Measurements from ENCODE around the gene ZDHHC15.
"Not testable (repeated sequence)": the region's sequence is repeated elsewhere in the genome, so short reads cannot be mapped to it uniquely, and the experiment has no call there.

Gene ZDHHC15

GRCh38 chrX:75522565-75523431, at the start of gene ZDHHC15:
Gene ZDHHC15, minus strand, starts transcription at chrX:75523037. Its CDS starts 13 bp downstream, at chrX:75523024.
- no peak for DNase-seq (ENCODE audit: low spot score)

- not testable (repeated sequence) for DNase-seq (ENCODE audit: low spot score)
Measured at GRCh38 chrX:75560544-75560943, 37.7 kb upstream of the ZDHHC15 start.

- DNase-seq (ENCODE audit: low spot score), result no peak
Measured at GRCh38 chrX:75547783-75548182, 24.9 kb upstream of the ZDHHC15 start.

- no peak for DNase-seq (ENCODE audit: low spot score)
Measured at GRCh38 chrX:75546724-75547511, 24.1 kb upstream of the ZDHHC15 start.

GRCh38 chrX:75544786-75545185, 21.9 kb upstream of the ZDHHC15 start:
- no peak for DNase-seq (ENCODE audit: low spot score)

GRCh38 chrX:75483933-75484332, 38.9 kb downstream of the ZDHHC15 start:
- DNase-seq (ENCODE audit: low spot score), result no peak

- not testable (repeated sequence) for DNase-seq (ENCODE audit: low spot score)
Measured at GRCh38 chrX:75461780-75462179, 61.1 kb downstream of the ZDHHC15 start.

- no peak for DNase-seq (ENCODE audit: low spot score)
Measured at GRCh38 chrX:75421688-75422230, 101.1 kb downstream of the ZDHHC15 start.

- DNase-seq (ENCODE audit: low spot score), result not testable (repeated sequence)
Measured at GRCh38 chrX:75407153-75407552, 115.7 kb downstream of the ZDHHC15 start.

GRCh38 chrX:75390470-75390869, 132.4 kb downstream of the ZDHHC15 start:
- no peak for DNase-seq (ENCODE audit: low spot score)

- DNase-seq (ENCODE audit: low spot score), result no peak
Measured at GRCh38 chrX:75369721-75370120, 153.1 kb downstream of the ZDHHC15 start.

GRCh38 chrX:75366861-75367260, 156.0 kb downstream of the ZDHHC15 start:
- DNase-seq (ENCODE audit: low spot score), result no peak

GRCh38 chrX:75365243-75365975, 157.4 kb downstream of the ZDHHC15 start:
- DNase-seq (ENCODE audit: low spot score), result no peak

- no peak for DNase-seq (ENCODE audit: low spot score)
Measured at GRCh38 chrX:75361788-75362187, 161.0 kb downstream of the ZDHHC15 start.

- DNase-seq (ENCODE audit: low spot score), result not testable (repeated sequence)
Measured at GRCh38 chrX:75348601-75349000, 174.2 kb downstream of the ZDHHC15 start.

- DNase-seq (ENCODE audit: low spot score), result no peak
Measured at GRCh38 chrX:75337525-75337924, 185.3 kb downstream of the ZDHHC15 start.

GRCh38 chrX:75335127-75335458, 187.7 kb downstream of the ZDHHC15 start:
- DNase-seq (ENCODE audit: low spot score), result no peak

- DNase-seq (ENCODE audit: low spot score), result not testable (repeated sequence)
Measured at GRCh38 chrX:75334407-75335126, 188.3 kb downstream of the ZDHHC15 start.

GRCh38 chrX:75327607-75328006, 195.2 kb downstream of the ZDHHC15 start:
- no peak for DNase-seq (ENCODE audit: low spot score)
